OCI-LY3 (cell line): ENCODE data around the gene GLP2R.
"Not testable (repeated sequence)": the region's sequence is repeated elsewhere in the genome, so short reads cannot be mapped to it uniquely, and the experiment has no call there.

Experiments
- H2AFZ ChIP-seq: fragments of 200-600, 300-600 bp; shearing (Covaris generic); 2 replicates; pipeline ENCODE4 v1.6.0; 2014; ENCODE audit warnings: antibody characterized with exemption, low read depth, low read length
- H3K27ac ChIP-seq: fragments of 200-600, 300-600 bp; sonication (generic); 2 replicates; pipeline ENCODE4 v1.5.1; 2014; ENCODE audit warnings: mild to moderate bottlenecking, low read length, moderate library complexity, mixed read lengths
- H3K27me3 ChIP-seq: fragments of 200-600, 300-600 bp; sonication (generic); 2 replicates; pipeline ENCODE4 v1.6.1; 2014; ENCODE audit warnings: low read depth, low read length, mixed read lengths
- H3K36me3 ChIP-seq: fragments of 200-600, 300-600 bp; sonication (generic); replicated peaks from 2 replicates; pipeline ENCODE3; 2014; ENCODE audit warnings: low read depth, low read length, mixed read lengths
- H3K4me1 ChIP-seq: fragments of 300-600, 200-600 bp; sonication (generic); 2 replicates; pipeline ENCODE4 v1.6.1; 2014; ENCODE audit warnings: low read length, mixed read lengths
- H3K4me2 ChIP-seq: fragments of 200-600, 300-600 bp; sonication (generic); 2 replicates; pipeline ENCODE4 v1.6.1; 2014; ENCODE audit warnings: low read length, mixed read lengths
- H3K4me3 ChIP-seq: fragments of 300-600, 200-600 bp; sonication (generic); 2 replicates; pipeline ENCODE4 v1.5.1; 2014; ENCODE audit warnings: antibody characterized with exemption, mild to moderate bottlenecking, low read length, moderate library complexity
- H3K79me2 ChIP-seq: fragments of 300-600, 200-600 bp; shearing (Covaris generic); 2 replicates; pipeline ENCODE4 v1.6.1; 2014; ENCODE audit warnings: mild to moderate bottlenecking, low read length, mixed read lengths
- H3K9ac ChIP-seq: fragments of 300-600, 200-600 bp; shearing (Covaris generic); 2 replicates; pipeline ENCODE4 v1.6.0; 2014; ENCODE audit warnings: mild to moderate bottlenecking, low read length, moderate library complexity
- H3K9me3 ChIP-seq: fragments of 200-600, 300-600 bp; shearing (Covaris generic); 2 replicates; pipeline ENCODE4 v1.6.1; 2014; ENCODE audit warnings: low read length, mixed read lengths; ENCODE audit not compliant: insufficient read depth
- H4K20me1 ChIP-seq: fragments of 200-600, 300-600 bp; sonication (generic); 2 replicates; pipeline ENCODE4 v1.6.1; 2016; ENCODE audit warnings: low read length, mixed read lengths; ENCODE audit not compliant: insufficient read depth
- CTCF ChIP-seq: fragments of 200-600, 300-600 bp; sonication (generic); IDR thresholded peaks from 2 replicates; pipeline ENCODE4 v1.5.1; 2014; ENCODE audit warnings: antibody characterized with exemption, low read length, low read depth
- EZH2phosphoT487 ChIP-seq: fragments of 200-600 bp; shearing (Covaris generic); IDR thresholded peaks from 2 replicates; pipeline ENCODE4 v1.6.1; 2018; ENCODE audit warnings: antibody characterized with exemption, mixed run types, low read depth

The GLP2R gene, protein sequence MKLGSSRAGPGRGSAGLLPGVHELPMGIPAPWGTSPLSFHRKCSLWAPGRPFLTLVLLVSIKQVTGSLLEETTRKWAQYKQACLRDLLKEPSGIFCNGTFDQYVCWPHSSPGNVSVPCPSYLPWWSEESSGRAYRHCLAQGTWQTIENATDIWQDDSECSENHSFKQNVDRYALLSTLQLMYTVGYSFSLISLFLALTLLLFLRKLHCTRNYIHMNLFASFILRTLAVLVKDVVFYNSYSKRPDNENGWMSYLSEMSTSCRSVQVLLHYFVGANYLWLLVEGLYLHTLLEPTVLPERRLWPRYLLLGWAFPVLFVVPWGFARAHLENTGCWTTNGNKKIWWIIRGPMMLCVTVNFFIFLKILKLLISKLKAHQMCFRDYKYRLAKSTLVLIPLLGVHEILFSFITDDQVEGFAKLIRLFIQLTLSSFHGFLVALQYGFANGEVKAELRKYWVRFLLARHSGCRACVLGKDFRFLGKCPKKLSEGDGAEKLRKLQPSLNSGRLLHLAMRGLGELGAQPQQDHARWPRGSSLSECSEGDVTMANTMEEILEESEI

DNA sequence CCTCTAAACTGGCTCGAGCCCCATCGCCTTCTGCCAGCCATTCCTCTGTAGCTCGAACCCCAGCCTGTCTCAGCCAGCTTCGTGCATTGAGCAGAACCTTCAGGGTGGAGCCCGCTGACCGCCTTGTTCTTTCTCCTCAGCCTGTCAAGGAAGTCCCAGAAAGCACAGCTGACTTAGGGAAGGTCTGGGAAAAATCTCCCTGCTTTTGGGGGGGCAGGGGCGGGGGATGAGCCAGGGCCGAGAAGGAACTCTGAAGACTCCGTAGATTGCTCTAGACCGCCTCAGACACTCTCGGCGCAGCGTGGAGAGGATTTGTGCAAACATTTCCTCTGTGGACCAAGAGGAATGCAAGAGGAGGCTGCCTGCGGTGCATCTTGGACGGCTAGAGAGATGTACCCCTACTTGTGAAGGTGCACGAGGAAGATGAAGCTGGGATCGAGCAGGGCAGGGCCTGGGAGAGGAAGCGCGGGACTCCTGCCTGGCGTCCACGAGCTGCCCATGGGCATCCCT, at the start of gene GLP2R:
TSS of gene GLP2R (plus strand) at position 284 of the 510 bp plus-strand sequence. CDS start at position 424, 140 bp downstream.
- Histone ChIP-seq H4K20me1 (no peaks in the 10 kb centered on the region), H3K79me2 (no peaks in the 10 kb centered on the region), H3K27ac (no peak within 1 kb of the TSS), H3K27me3 (0 out of 2 replicates have a peak, but pooled peaks cover 4% of the 10 kb centered on the region), H3K36me3 (no peaks in the 10 kb centered on the region), H3K9me3 (no peaks in the 10 kb centered on the region), H3K4me1 (no peaks in the 10 kb centered on the region), H3K4me2 (no peak within 1 kb of the TSS), H3K4me3 (no peak within 1 kb of the TSS), H2AFZ (no peak within 1 kb of the TSS), H3K9ac (no peak within 1 kb of the TSS)
- no peak for TF ChIP-seq CTCF
- no peak for TF ChIP-seq EZH2phosphoT487

DNA sequence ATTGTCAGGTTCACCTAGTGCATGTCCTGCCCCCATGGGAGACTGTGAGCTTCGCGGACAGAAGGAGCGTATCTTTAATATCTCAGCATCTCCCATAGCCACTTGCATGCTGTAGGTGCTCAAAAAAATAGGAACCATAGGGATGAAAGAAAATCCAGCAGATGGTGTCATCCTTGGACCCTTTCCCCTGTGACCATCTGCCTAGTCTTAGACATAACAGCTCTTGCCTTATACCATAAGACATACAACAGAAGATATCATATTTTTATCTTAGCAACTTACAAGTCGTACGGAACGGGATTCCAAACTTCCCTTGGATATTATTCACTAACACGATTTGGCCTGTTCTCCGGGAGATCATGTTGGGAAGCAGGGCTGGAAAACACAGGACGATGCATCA, 48.8 kb upstream of the GLP2R start:
- TF ChIP-seq CTCF: no peak
- TF ChIP-seq EZH2phosphoT487: no peak
- Histone ChIP-seq H3K9me3 (no peaks in the 10 kb centered on the region), H4K20me1 (no peaks in the 10 kb centered on the region), H3K79me2 (no peaks in the 10 kb centered on the region), H3K4me2 (no peak overlapping the region), H3K27me3 (no peaks in the 10 kb centered on the region), H3K36me3 (no peaks in the 10 kb centered on the region), H3K4me3 (no peak overlapping the region), H3K9ac (no peak overlapping the region), H3K27ac (no peak overlapping the region), H3K4me1 (no peaks in the 10 kb centered on the region), H2AFZ (no peak overlapping the region)

DNA sequence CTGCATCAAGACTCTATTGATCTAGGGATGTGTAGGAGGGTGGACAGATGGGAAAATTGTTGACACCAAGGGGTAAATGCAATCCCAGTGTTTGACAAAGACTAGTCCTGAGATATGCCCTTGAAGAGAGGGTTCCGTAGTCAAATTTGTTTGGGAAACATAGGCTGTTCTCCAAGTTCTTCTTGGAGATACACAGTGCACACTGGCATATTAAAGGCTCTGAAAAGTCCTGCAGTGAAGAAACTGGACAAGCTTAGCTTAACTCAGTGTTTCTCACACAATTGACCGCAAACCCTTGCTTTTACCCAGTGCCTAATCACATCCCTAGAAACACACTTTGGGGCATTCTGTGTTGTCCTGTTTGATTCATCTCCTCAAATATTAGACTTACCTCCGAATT, 45.2 kb upstream of the GLP2R start:
- H3K27ac ChIP-seq: no peak overlapping the region
- TF ChIP-seq CTCF: no peak
- TF ChIP-seq EZH2phosphoT487: no peak

GRCh38 chr17:9783050-9783449, 42.7 kb upstream of the GLP2R start:
- H2AFZ ChIP-seq: no peak overlapping the region
- no peaks in the 10 kb centered on the region for H3K79me2 ChIP-seq

More for the DNA sequence above, 45.2 kb upstream of the GLP2R start:
- Histone ChIP-seq H3K27me3 (no peaks in the 10 kb centered on the region), H3K4me2 (no peak overlapping the region), H3K4me3 (no peak overlapping the region), H3K4me1 (no peaks in the 10 kb centered on the region), H3K9ac (no peak overlapping the region), H3K36me3 (no peaks in the 10 kb centered on the region), H3K9me3 (no peaks in the 10 kb centered on the region), H2AFZ (no peak overlapping the region), H4K20me1 (no peaks in the 10 kb centered on the region), H3K79me2 (no peaks in the 10 kb centered on the region)

DNA sequence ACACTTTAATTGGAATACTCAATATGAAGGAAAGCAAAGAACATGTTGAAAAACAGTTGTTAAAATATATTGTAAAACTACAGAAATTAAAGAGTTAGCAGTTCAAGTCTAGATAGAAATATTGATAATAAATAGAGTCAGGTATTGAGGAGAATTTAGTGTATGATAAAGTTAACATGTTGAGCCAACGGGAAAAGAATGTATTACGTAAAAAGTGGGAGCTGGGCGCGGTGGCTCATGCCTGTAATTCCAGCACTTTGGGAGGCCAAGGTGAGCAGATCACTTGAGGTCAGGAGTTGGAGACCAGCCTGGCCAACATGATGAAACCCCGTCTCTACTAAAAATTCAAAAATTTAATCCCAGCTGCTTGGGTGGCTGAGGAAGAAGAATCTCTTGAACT, 42.3 kb upstream of the GLP2R start:
- H3K9me3 ChIP-seq: not testable (repeated sequence)

More at GRCh38 chr17:9783050-9783449, 42.7 kb upstream of the GLP2R start:
- Histone ChIP-seq H4K20me1 (no peaks in the 10 kb centered on the region), H3K27me3 (no peaks in the 10 kb centered on the region), H3K9me3 (no peaks in the 10 kb centered on the region), H3K9ac (no peak overlapping the region), H3K4me3 (no peak overlapping the region), H3K4me1 (no peaks in the 10 kb centered on the region), H3K4me2 (no peak overlapping the region), H3K27ac (no peak overlapping the region), H3K36me3 (no peaks in the 10 kb centered on the region)
- TF ChIP-seq EZH2phosphoT487 (no peak), CTCF (no peak)

More for the DNA sequence above, 42.3 kb upstream of the GLP2R start:
- not testable (repeated sequence) for H3K4me3 ChIP-seq, H3K4me2 ChIP-seq, H3K4me1 ChIP-seq, H3K27me3 ChIP-seq, H3K36me3 ChIP-seq, H4K20me1 ChIP-seq, H3K9ac ChIP-seq, H2AFZ ChIP-seq, H3K79me2 ChIP-seq, H3K27ac ChIP-seq
